Brain microvascular endothelial cell (primary cell): ENCODE data around the gene CCDC146.
"Not testable (repeated sequence)": the region's sequence is repeated elsewhere in the genome, so short reads cannot be mapped to it uniquely, and the experiment has no call there.

Experiments
- DNase-seq: peaks from one replicate; pipeline ENCODE4 v3.0.0-alpha.2; 2020
- H3K27ac ChIP-seq: fragments of 250-450 bp; sonication (Bioruptor Pico); 2 replicates; pipeline ENCODE4 v1.5.1; 2020; ENCODE audit warnings: mild to moderate bottlenecking, moderate library complexity
- H3K27me3 ChIP-seq: fragments of 250-450 bp; sonication (Bioruptor Pico); replicated peaks from 2 replicates; pipeline ENCODE4 v1.5.1; 2020; ENCODE audit warnings: mild to moderate bottlenecking
- H3K36me3 ChIP-seq: fragments of 250-450 bp; sonication (Bioruptor Pico); replicated peaks from 2 replicates; pipeline ENCODE4 v1.5.1; 2020; ENCODE audit warnings: mild to moderate bottlenecking
- H3K4me3 ChIP-seq: 2 replicates; pipeline ENCODE4 v1.5.1; 2011; ENCODE audit warnings: low read depth, mild to moderate bottlenecking, control low read depth, low read length, moderate library complexity
- in situ Hi-C: cut with HindIII; loops from 2 replicates; pipeline ENCODE4 v1.10.0; 2017; ENCODE audit warnings: low sequenced_read_pairs, low pct_ligation_motif_present
- TF ChIP-seq, protein P1 (sequence below): IDR thresholded peaks from 2 replicates; pipeline ENCODE4 v1.5.1; 2011; ENCODE audit warnings: low read depth, mild to moderate bottlenecking, moderate library complexity, low read length, control low read depth, inconsistent platforms; ENCODE audit errors: missing control alignments

The CCDC146 gene

GRCh38 chr7:77265666-77266065 lies 143.3 kb downstream of the CCDC146 start:
- Histone ChIP-seq H3K27me3 (no peaks in the 10 kb centered on the region), H3K27ac (no peak overlapping the region), H3K36me3 (no peaks in the 10 kb centered on the region), H3K4me3 (no peak overlapping the region)
- TF ChIP-seq, protein P1, sequence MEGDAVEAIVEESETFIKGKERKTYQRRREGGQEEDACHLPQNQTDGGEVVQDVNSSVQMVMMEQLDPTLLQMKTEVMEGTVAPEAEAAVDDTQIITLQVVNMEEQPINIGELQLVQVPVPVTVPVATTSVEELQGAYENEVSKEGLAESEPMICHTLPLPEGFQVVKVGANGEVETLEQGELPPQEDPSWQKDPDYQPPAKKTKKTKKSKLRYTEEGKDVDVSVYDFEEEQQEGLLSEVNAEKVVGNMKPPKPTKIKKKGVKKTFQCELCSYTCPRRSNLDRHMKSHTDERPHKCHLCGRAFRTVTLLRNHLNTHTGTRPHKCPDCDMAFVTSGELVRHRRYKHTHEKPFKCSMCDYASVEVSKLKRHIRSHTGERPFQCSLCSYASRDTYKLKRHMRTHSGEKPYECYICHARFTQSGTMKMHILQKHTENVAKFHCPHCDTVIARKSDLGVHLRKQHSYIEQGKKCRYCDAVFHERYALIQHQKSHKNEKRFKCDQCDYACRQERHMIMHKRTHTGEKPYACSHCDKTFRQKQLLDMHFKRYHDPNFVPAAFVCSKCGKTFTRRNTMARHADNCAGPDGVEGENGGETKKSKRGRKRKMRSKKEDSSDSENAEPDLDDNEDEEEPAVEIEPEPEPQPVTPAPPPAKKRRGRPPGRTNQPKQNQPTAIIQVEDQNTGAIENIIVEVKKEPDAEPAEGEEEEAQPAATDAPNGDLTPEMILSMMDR, result no peak
- no peak for DNase-seq
- in situ Hi-C loops, result no loop called here

DNA sequence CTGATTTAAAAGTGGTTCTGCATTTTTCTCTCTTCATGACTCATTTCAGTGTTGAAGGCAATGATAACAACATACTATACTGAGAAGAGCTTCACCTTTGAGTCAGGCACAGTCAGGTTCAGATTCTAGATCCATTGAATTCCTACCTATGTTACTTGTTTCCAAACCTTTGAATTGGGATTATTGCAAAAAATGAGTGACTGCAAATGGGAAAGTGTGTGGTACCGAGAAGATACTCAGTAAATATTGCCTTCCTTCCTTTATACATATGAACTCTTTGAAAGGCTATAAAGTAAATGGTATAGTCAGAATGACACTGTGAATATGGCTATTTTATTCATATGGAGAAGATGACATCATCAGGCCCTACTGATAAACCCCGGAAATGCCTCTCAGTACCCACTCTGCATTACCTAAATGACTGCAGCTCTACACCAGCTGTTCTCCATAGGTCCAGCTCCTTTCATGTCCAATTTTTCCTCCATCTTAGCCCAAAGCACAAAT lies 143.9 kb downstream of the CCDC146 start:
- Histone ChIP-seq H3K4me3 (no peak overlapping the region), H3K36me3 (no peaks in the 10 kb centered on the region), H3K27me3 (no peaks in the 10 kb centered on the region), H3K27ac (no peak overlapping the region)
- no peak for DNase-seq
- in situ Hi-C loops, result no loop called here
- TF ChIP-seq, protein P1, result no peak

DNA sequence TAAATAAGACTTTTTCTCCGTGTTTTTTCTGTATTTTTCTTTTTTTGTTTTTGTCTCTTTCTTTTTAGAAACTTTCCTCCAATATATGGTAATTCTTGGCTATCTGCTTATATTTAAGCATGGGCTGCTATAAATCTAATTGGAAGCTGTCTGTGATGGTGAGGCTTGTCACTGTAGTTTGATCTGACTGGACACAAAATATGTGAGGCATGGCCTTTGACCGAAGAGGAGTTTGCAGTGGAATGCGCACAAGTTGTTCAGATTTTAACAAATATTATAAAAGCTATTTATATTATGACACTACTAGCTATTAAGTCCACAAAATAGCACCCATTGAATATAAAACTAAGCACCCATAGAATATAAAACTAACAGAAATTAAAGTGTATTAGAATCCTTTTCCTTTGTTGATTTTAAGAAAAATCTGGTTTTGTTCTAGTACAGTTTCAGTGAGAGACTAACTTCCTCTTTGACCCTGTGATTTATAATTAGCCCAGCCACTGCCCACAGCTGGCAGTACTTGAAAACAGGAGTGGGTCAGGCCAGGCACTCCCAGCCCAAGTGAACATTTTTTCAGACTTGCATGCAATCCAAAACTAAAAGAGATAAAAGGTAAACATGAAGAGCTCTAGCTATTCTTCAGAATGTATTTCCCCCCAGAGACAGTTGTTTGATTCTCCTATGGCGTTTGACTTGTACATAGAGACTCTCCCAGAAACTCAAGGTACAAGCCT lies 147.1 kb downstream of the CCDC146 start:
- in situ Hi-C loops, result no loop called here
- DNase-seq, result no peak
- Histone ChIP-seq H3K27ac (no peak overlapping the region), H3K36me3 (no peaks in the 10 kb centered on the region), H3K27me3 (no peaks in the 10 kb centered on the region), H3K4me3 (no peak overlapping the region)
- TF ChIP-seq, protein P1, result no peak

DNA sequence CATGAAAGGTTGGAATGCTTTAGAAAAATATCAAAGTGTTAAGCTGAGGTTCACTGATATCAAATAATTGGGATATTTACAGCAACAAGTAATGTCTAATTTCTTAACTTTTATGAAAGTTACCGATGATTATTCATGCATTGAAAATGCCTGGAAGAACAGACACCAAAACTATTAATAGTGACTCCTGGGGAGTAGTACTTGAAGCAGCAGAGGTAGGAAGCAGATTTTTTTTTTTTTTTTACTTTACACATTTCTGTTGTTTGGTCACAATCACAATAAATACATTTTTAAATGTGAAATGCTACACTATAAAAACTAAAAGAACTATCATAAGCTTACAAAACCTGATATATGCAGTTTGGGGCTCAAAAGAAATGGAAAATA lies 147.7 kb downstream of the CCDC146 start:
- in situ Hi-C loops, result no loop called here

GRCh38 chr7:77271766-77272165 lies 149.4 kb downstream of the CCDC146 start:
- TF ChIP-seq, protein P1, result no peak
- DNase-seq, result no peak
- no peak overlapping the region for H3K4me3 ChIP-seq
- no peak overlapping the region for H3K27ac ChIP-seq
- in situ Hi-C loops, result no loop called here
- H3K27me3 ChIP-seq, result no peaks in the 10 kb centered on the region
- H3K36me3 ChIP-seq, result no peaks in the 10 kb centered on the region

More for the DNA sequence above, 147.7 kb downstream of the CCDC146 start:
- no peak overlapping the region for H3K4me3 ChIP-seq
- no peaks in the 10 kb centered on the region for H3K27me3 ChIP-seq
- no peaks in the 10 kb centered on the region for H3K36me3 ChIP-seq
- DNase-seq, result no peak
- TF ChIP-seq, protein P1, result no peak
- H3K27ac ChIP-seq, result no peak overlapping the region

GRCh38 chr7:77275663-77276062 lies 153.2 kb downstream of the CCDC146 start:
- H3K36me3 ChIP-seq, H3K27me3 ChIP-seq, H3K27ac ChIP-seq, H3K4me3 ChIP-seq, in situ Hi-C loops: not testable (repeated sequence)
- peak; percentile 41 for DNase-seq
